ENCODE data around the gene OLFM2. TPM values are rescaled to one million over a fixed set of nuclear protein-coding genes. Genes with fewer than 3 reads are reported as not detected.

Gene OLFM2
- polyA plus RNA-seq, 6 donors from 2014 or later, result not detected

DNA sequence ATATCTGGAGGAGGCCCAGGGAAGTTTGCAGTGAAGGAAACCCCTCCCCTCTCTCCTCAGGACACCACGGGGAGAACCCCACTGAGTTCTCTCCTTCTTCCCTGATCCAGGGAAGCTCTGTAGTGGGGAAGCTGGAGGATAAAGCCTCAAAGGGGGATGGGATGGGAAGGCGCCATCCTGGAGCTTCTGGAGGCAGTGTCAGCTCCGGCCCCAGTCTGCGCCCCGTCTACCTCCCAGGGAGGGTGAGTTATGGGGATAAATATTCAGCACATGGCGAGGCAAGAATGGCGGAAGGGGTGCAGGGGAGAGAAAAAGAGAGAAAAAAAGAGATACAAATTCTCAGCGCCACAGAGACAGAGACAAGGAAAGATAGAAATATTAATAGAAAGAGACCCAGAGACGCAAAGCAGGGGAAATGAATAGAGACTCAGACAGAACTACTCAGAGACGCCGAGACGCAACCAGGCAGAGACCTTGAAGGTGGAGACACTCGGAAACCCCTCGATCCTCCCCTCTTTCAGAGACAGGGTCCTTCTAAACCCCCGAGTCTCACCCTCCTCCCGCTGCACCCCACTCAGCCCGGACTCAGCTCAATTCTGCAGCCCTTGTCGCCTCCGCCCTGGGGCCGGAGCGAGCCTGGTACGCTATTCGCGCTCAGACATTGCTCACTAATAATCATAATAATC is 23.6 kb downstream of the OLFM2 start:
- H3K27ac Mint-ChIP-seq, result peak overlapping the region in 2 of 6 donors; percentile 64 to 90

GRCh38 chr19:9911524-9912185 is 24.7 kb downstream of the OLFM2 start:
- Mint-ChIP-seq H3K9me3 (peaks cover 0 to 4% (median 1%) of the 10 kb centered on the region in 7 donors), H3K27ac (no peak overlapping the region), H3K27me3 (peaks cover 31 to 39% (median 31%) of the 10 kb centered on the region in 3 donors), H3K4me3 (no peak overlapping the region), H3K4me1 (peaks cover 2 to 12% (median 8%) of the 10 kb centered on the region in 3 donors), H3K36me3 (no peaks in the 10 kb centered on the region)
- no peak for ATAC-seq (ENCODE audit: low read depth in 2 of 2)
- no peak for DNase-seq

More for the DNA sequence above, 23.6 kb downstream of the OLFM2 start:
- peaks cover 0 to 5% (median 4%) of the 10 kb centered on the region in 7 donors for H3K9me3 Mint-ChIP-seq
- no peaks in the 10 kb centered on the region for H3K36me3 Mint-ChIP-seq
- no peak for ATAC-seq (ENCODE audit: low read depth in 2 of 2)
- peaks cover 8 to 12% (median 9%) of the 10 kb centered on the region in 3 donors for H3K4me1 Mint-ChIP-seq
- peaks cover 35 to 44% (median 38%) of the 10 kb centered on the region in 3 donors for H3K27me3 Mint-ChIP-seq
- DNase-seq, result no peak
- peak overlapping the region in 7 of 8 donors; percentile 36 to 84 (median 71) for H3K4me3 Mint-ChIP-seq

- Mint-ChIP-seq H3K4me1 (peaks cover 0 to 12% (median 8%) of the 10 kb centered on the region in 3 donors), H3K27me3 (peaks cover 21 to 40% (median 31%) of the 10 kb centered on the region in 3 donors), H3K4me3 (no peak overlapping the region), H3K36me3 (no peaks in the 10 kb centered on the region), H3K27ac (no peak overlapping the region), H3K9me3 (peaks cover 0 to 2% (median 0%) of the 10 kb centered on the region in 7 donors)
- ATAC-seq (ENCODE audit: low read depth in 2 of 2) (no peak), DNase-seq (no peak)
Observed at GRCh38 chr19:9910625-9911024, 25.7 kb downstream of the OLFM2 start.

- ATAC-seq (ENCODE audit: low read depth in 2 of 2) (no peak), DNase-seq (no peak)
- Mint-ChIP-seq H3K27me3 (peaks cover 18 to 39% (median 30%) of the 10 kb centered on the region in 3 donors), H3K9me3 (peaks cover 0 to 1% (median 0%) of the 10 kb centered on the region in 7 donors), H3K4me1 (peaks cover 0 to 8% (median 6%) of the 10 kb centered on the region in 3 donors), H3K36me3 (no peaks in the 10 kb centered on the region), H3K27ac (no peak overlapping the region), H3K4me3 (no peak overlapping the region)
Observed at GRCh38 chr19:9909251-9909650, 27.1 kb downstream of the OLFM2 start.

GRCh38 chr19:9906475-9907087 is 29.7 kb downstream of the OLFM2 start:
- Mint-ChIP-seq H3K27me3 (peaks cover 26 to 50% (median 37%) of the 10 kb centered on the region in 3 donors), H3K36me3 (no peaks in the 10 kb centered on the region), H3K9me3 (peaks cover 0 to 1% (median 0%) of the 10 kb centered on the region in 7 donors), H3K4me1 (no peaks in the 10 kb centered on the region), H3K4me3 (no peak overlapping the region), H3K27ac (no peak overlapping the region)
- no peak for DNase-seq
- ATAC-seq (ENCODE audit: low read depth in 2 of 2), result no peak

GRCh38 chr19:9903336-9903735 is 33.0 kb downstream of the OLFM2 start:
- DNase-seq (no peak), ATAC-seq (ENCODE audit: low read depth in 2 of 2) (no peak)
- Mint-ChIP-seq H3K4me3 (no peak overlapping the region), H3K4me1 (no peaks in the 10 kb centered on the region), H3K27me3 (peaks cover 38 to 64% (median 61%) of the 10 kb centered on the region in 3 donors), H3K36me3 (peaks cover 0 to 7% of the 10 kb centered on the region in 2 donors), H3K27ac (no peak overlapping the region), H3K9me3 (peaks cover 0 to 4% (median 0%) of the 10 kb centered on the region in 7 donors)

- no peak for DNase-seq
- peaks cover 0 to 7% of the 10 kb centered on the region in 2 donors for H3K36me3 Mint-ChIP-seq
- H3K9me3 Mint-ChIP-seq, result peaks cover 0 to 4% (median 0%) of the 10 kb centered on the region in 7 donors
- peaks cover 34 to 54% (median 52%) of the 10 kb centered on the region in 3 donors for H3K27me3 Mint-ChIP-seq
- H3K27ac Mint-ChIP-seq, result no peak overlapping the region
- H3K4me3 Mint-ChIP-seq, result no peak overlapping the region
- no peak for ATAC-seq (ENCODE audit: low read depth in 2 of 2)
- H3K4me1 Mint-ChIP-seq, result no peaks in the 10 kb centered on the region
Observed at GRCh38 chr19:9901642-9902041, 34.7 kb downstream of the OLFM2 start.

- H3K36me3 Mint-ChIP-seq, result peaks cover 0 to 7% of the 10 kb centered on the region in 2 donors
- H3K9me3 Mint-ChIP-seq, result peaks cover 0 to 4% (median 0%) of the 10 kb centered on the region in 7 donors
- no peak for ATAC-seq (ENCODE audit: low read depth in 2 of 2)
- H3K27me3 Mint-ChIP-seq, result peaks cover 34 to 54% (median 51%) of the 10 kb centered on the region in 3 donors
- no peak overlapping the region for H3K27ac Mint-ChIP-seq
- no peak overlapping the region for H3K4me3 Mint-ChIP-seq
- H3K4me1 Mint-ChIP-seq, result no peaks in the 10 kb centered on the region
- DNase-seq, result no peak
Observed at GRCh38 chr19:9901020-9901419, 35.3 kb downstream of the OLFM2 start.

GRCh38 chr19:9891609-9892373 is 44.5 kb downstream of the OLFM2 start:
- peaks cover 13 to 41% (median 36%) of the 10 kb centered on the region in 3 donors for H3K27me3 Mint-ChIP-seq
- H3K27ac Mint-ChIP-seq, result no peak overlapping the region
- no peak overlapping the region for H3K4me3 Mint-ChIP-seq
- ATAC-seq (ENCODE audit: low read depth in 2 of 2), result no peak
- no peaks in the 10 kb centered on the region for H3K36me3 Mint-ChIP-seq
- no peaks in the 10 kb centered on the region for H3K4me1 Mint-ChIP-seq
- peaks cover 0 to 4% (median 0%) of the 10 kb centered on the region in 7 donors for H3K9me3 Mint-ChIP-seq
- no peak for DNase-seq

GRCh38 chr19:9885077-9885552 is 51.2 kb downstream of the OLFM2 start:
- Mint-ChIP-seq H3K4me1 (no peaks in the 10 kb centered on the region), H3K36me3 (no peaks in the 10 kb centered on the region), H3K27ac (no peak overlapping the region), H3K27me3 (peaks cover 8 to 55% (median 40%) of the 10 kb centered on the region in 3 donors), H3K4me3 (no peak overlapping the region), H3K9me3 (peaks cover 0 to 3% (median 0%) of the 10 kb centered on the region in 7 donors)
- DNase-seq, result no peak
- ATAC-seq (ENCODE audit: low read depth in 2 of 2), result no peak

- H3K9me3 Mint-ChIP-seq, result peaks cover 0 to 3% (median 0%) of the 10 kb centered on the region in 7 donors
- ATAC-seq (ENCODE audit: low read depth in 2 of 2) (no peak), DNase-seq (no peak)
- peaks cover 8 to 45% (median 36%) of the 10 kb centered on the region in 3 donors for H3K27me3 Mint-ChIP-seq
- H3K4me1 Mint-ChIP-seq, result no peaks in the 10 kb centered on the region
- H3K36me3 Mint-ChIP-seq, result no peaks in the 10 kb centered on the region
- no peak overlapping the region for H3K4me3 Mint-ChIP-seq
- H3K27ac Mint-ChIP-seq, result no peak overlapping the region
Observed at GRCh38 chr19:9883764-9884163, 52.6 kb downstream of the OLFM2 start.

DNA sequence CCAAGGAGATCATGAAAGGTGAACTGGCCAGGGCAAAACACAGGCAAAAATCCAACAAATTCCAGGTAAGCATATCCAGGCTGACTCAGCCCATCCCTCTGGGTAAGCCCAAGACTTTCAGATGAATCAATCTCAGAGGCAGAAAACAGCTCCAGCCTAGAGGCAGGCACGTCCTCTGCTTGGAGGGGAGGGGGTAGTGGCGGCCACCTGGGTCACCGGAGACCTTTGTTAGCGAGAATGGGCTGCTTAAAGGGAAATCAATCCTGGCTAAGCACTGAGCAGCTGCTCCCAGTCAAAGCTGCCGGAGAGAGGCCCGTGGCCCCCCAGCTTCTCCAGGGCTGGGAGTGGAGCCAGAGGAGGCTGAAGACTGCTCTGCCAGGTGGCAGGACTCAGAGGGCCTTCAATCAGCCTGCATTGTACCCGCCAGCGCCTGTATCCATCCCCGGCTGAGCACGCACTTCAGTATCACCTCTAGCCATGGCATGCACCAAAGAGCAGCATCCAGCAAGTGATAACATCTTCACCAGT is 53.0 kb downstream of the OLFM2 start:
- Mint-ChIP-seq H3K27ac (peak overlapping the region in 1 of 6 donors; percentile 47), H3K27me3 (peaks cover 8 to 41% (median 32%) of the 10 kb centered on the region in 3 donors), H3K36me3 (no peaks in the 10 kb centered on the region), H3K4me1 (peaks cover 0 to 3% (median 0%) of the 10 kb centered on the region in 3 donors), H3K9me3 (peaks cover 0 to 3% (median 0%) of the 10 kb centered on the region in 7 donors), H3K4me3 (no peak overlapping the region)
- ATAC-seq (ENCODE audit: low read depth in 2 of 2), result no peak
- DNase-seq, result no peak
